ENCODE measurements around the gene CD70. TPM values are rescaled to one million over a fixed set of nuclear protein-coding genes. Genes with fewer than 3 reads are reported as not detected.
A peak's percentile ranks its signal among the peaks of the same experiment; 100 is the strongest.
"Not testable (repeated sequence)": the region's sequence is repeated elsewhere in the genome, so short reads cannot be mapped to it uniquely, and the experiment has no call there.

CD70 gene
- total RNA-seq (not detected in 2 replicates), polyA plus RNA-seq (not detected in 2 replicates), polyA minus RNA-seq (ENCODE audit: low replicate concordance) (not detected in 2 replicates)
- not detected in 2 replicates for polyA plus RNA-seq (2012)

DNA sequence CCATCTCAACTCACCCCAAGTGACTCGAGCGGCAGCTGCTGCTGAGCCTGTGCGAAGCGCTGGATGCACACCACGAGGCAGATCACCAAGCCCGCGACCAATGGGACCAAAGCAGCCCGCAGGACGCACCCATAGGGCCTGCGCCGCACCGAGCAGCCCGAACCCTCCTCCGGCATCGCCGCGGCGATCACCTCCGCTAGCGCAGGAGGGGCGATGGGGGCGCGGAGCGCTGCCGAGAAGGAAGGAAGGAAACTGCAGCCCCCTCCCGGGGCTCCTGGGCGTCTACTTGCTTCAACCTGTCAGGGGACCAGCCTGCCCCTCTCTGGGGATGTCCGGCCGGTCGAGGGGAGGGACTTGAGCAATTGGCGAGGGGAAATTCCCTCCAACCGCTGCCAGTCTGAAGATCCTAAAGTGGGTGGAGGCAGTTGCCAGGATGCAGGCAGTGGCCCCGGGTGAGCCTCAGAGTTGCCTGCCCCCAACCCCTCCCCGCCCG lies at the start of gene CD70:
Gene CD70 (minus strand): TSS at position 324 of the 493 bp plus-strand sequence. CDS start 148 bp downstream, at position 176.
- Histone ChIP-seq H3K27me3 (ENCODE audit: control insufficient read depth, insufficient read depth, low read length) (peaks cover 17% of the 10 kb centered on the region), H3K4me1 (ENCODE audit: control insufficient read depth, extremely low read depth, insufficient read depth, low read length) (no peaks in the 10 kb centered on the region), H2AFZ (ENCODE audit: low read length) (no peak within 1 kb of the TSS), H3K36me3 (ENCODE audit: control insufficient read depth, insufficient read depth, low read length) (no peaks in the 10 kb centered on the region), H3K9me3 (ENCODE audit: control insufficient read depth, insufficient read depth, low read depth, low read length) (no peaks in the 10 kb centered on the region), H3K9ac (ENCODE audit: insufficient read depth, low read length) (no peak within 1 kb of the TSS), H4K20me1 (ENCODE audit: control insufficient read depth, extremely low read depth, insufficient read depth, low read length) (no peaks in the 10 kb centered on the region), H3K79me2 (ENCODE audit: control insufficient read depth, insufficient read depth, low read length) (no peaks in the 10 kb centered on the region), H3K4me3 (replicated peaks in 1 of 4; ENCODE audit: control extremely low read depth in 1 of 4, insufficient read depth in 1 of 4, low read depth in 3 of 4, low read length in 4 of 4) (no peak within 1 kb of the TSS), H3K4me2 (ENCODE audit: extremely low read depth, insufficient read depth, low read length) (no peak within 1 kb of the TSS), H3K27ac (ENCODE audit: insufficient read depth, low read length) (no peak within 1 kb of the TSS)
- TF ChIP-seq EZH2 (IDR thresholded peaks at IDR 0.05; ENCODE audit: low read length, missing control alignments) = no peak
- TF ChIP-seq, protein P1, sequence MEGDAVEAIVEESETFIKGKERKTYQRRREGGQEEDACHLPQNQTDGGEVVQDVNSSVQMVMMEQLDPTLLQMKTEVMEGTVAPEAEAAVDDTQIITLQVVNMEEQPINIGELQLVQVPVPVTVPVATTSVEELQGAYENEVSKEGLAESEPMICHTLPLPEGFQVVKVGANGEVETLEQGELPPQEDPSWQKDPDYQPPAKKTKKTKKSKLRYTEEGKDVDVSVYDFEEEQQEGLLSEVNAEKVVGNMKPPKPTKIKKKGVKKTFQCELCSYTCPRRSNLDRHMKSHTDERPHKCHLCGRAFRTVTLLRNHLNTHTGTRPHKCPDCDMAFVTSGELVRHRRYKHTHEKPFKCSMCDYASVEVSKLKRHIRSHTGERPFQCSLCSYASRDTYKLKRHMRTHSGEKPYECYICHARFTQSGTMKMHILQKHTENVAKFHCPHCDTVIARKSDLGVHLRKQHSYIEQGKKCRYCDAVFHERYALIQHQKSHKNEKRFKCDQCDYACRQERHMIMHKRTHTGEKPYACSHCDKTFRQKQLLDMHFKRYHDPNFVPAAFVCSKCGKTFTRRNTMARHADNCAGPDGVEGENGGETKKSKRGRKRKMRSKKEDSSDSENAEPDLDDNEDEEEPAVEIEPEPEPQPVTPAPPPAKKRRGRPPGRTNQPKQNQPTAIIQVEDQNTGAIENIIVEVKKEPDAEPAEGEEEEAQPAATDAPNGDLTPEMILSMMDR (conservative IDR thresholded peaks at IDR 0.05 in 1 of 2, IDR thresholded peaks at IDR 0.05 in 1 of 2; ENCODE audit: low read depth in 1 of 2, low read length in 2 of 2) = no peak
- peak in 1 of 2 donors; percentile 45 for DNase-seq (ENCODE audit: low read depth in 2 of 2)

- H3K9ac ChIP-seq (ENCODE audit: insufficient read depth, low read length); H2AFZ ChIP-seq (ENCODE audit: low read length); H3K36me3 ChIP-seq (ENCODE audit: control insufficient read depth, insufficient read depth, low read length); H4K20me1 ChIP-seq (ENCODE audit: control insufficient read depth, extremely low read depth, insufficient read depth, low read length); H3K4me2 ChIP-seq (ENCODE audit: extremely low read depth, insufficient read depth, low read length); H3K4me1 ChIP-seq (ENCODE audit: control insufficient read depth, extremely low read depth, insufficient read depth, low read length); H3K4me3 ChIP-seq (replicated peaks in 1 of 4; ENCODE audit: control extremely low read depth in 1 of 4, insufficient read depth in 1 of 4, low read depth in 3 of 4, low read length in 4 of 4); DNase-seq (ENCODE audit: low read depth in 2 of 2); H3K9me3 ChIP-seq (ENCODE audit: control insufficient read depth, insufficient read depth, low read depth, low read length); H3K27me3 ChIP-seq (ENCODE audit: control insufficient read depth, insufficient read depth, low read length); H3K79me2 ChIP-seq (ENCODE audit: control insufficient read depth, insufficient read depth, low read length); H3K27ac ChIP-seq (ENCODE audit: insufficient read depth, low read length): not testable (repeated sequence)
Measured at GRCh38 chr19:6640333-6640732, 49.4 kb upstream of the CD70 start.

DNA sequence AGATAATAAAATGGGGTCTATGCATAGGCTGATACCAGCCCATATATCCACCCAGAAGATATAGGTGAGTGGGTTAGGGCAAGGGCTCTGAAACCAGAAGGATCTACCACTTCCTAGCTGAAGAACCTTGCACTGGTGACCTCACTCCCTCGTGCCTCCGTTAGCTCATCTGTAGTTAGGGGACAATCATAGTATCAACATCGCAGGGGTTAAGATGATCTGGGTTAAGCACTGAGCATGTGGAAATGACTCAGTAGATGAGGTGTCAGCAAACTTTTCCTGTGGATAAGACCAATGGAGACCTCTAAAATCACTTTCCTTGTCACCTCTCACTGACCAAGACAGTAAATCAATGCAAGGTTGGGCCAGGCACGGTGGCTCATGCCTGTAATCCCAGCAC lies 48.5 kb upstream of the CD70 start:
- Histone ChIP-seq H3K27ac (ENCODE audit: insufficient read depth, low read length) (no peak overlapping the region), H3K9me3 (ENCODE audit: control insufficient read depth, insufficient read depth, low read depth, low read length) (no peaks in the 10 kb centered on the region), H2AFZ (ENCODE audit: low read length) (no peak overlapping the region), H3K79me2 (ENCODE audit: control insufficient read depth, insufficient read depth, low read length) (no peaks in the 10 kb centered on the region), H3K36me3 (ENCODE audit: control insufficient read depth, insufficient read depth, low read length) (no peaks in the 10 kb centered on the region), H3K4me2 (ENCODE audit: extremely low read depth, insufficient read depth, low read length) (no peak overlapping the region), H3K27me3 (ENCODE audit: control insufficient read depth, insufficient read depth, low read length) (no peaks in the 10 kb centered on the region), H4K20me1 (ENCODE audit: control insufficient read depth, extremely low read depth, insufficient read depth, low read length) (no peaks in the 10 kb centered on the region), H3K9ac (ENCODE audit: insufficient read depth, low read length) (no peak overlapping the region), H3K4me1 (ENCODE audit: control insufficient read depth, extremely low read depth, insufficient read depth, low read length) (no peaks in the 10 kb centered on the region), H3K4me3 (replicated peaks in 1 of 4; ENCODE audit: control extremely low read depth in 1 of 4, insufficient read depth in 1 of 4, low read depth in 3 of 4, low read length in 4 of 4) (no peak overlapping the region)
- TF ChIP-seq, protein P1 (conservative IDR thresholded peaks at IDR 0.05 in 1 of 2, IDR thresholded peaks at IDR 0.05 in 1 of 2; ENCODE audit: low read depth in 1 of 2, low read length in 2 of 2) = no peak
- no peak for TF ChIP-seq EZH2 (IDR thresholded peaks at IDR 0.05; ENCODE audit: low read length, missing control alignments)
- DNase-seq (ENCODE audit: low read depth in 2 of 2) = peak in 1 of 2 donors; percentile 7

DNA sequence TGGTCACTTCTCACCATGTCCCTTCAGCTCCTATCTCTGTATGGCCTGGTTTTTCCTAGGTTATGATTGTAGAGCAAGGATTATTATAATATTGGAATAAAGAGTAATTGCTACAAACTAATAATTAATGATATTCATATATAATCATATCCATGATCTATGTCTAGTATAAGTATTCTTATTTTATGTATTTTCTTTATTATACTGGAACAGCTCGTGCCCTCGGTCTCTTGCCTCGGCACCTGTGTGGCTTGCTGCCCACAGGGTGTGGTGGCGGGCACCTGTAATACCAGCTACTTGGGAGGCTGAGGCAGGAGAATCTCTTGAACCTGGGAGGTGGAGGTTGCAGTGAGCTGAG lies 42.5 kb upstream of the CD70 start:
- H3K4me2 ChIP-seq (ENCODE audit: extremely low read depth, insufficient read depth, low read length); H3K79me2 ChIP-seq (ENCODE audit: control insufficient read depth, insufficient read depth, low read length); H4K20me1 ChIP-seq (ENCODE audit: control insufficient read depth, extremely low read depth, insufficient read depth, low read length); H3K36me3 ChIP-seq (ENCODE audit: control insufficient read depth, insufficient read depth, low read length); DNase-seq (ENCODE audit: low read depth in 2 of 2); H3K9ac ChIP-seq (ENCODE audit: insufficient read depth, low read length); H3K27me3 ChIP-seq (ENCODE audit: control insufficient read depth, insufficient read depth, low read length); H2AFZ ChIP-seq (ENCODE audit: low read length); H3K27ac ChIP-seq (ENCODE audit: insufficient read depth, low read length); H3K9me3 ChIP-seq (ENCODE audit: control insufficient read depth, insufficient read depth, low read depth, low read length); H3K4me3 ChIP-seq (replicated peaks in 1 of 4; ENCODE audit: control extremely low read depth in 1 of 4, insufficient read depth in 1 of 4, low read depth in 3 of 4, low read length in 4 of 4); H3K4me1 ChIP-seq (ENCODE audit: control insufficient read depth, extremely low read depth, insufficient read depth, low read length): not testable (repeated sequence)

Data from fibroblast of lung (primary cell).